Esophagus muscularis mucosa (tissue), 3 donors: Measurements from ENCODE around the gene SOX8.

Experiments
- POLR2A ChIP-seq: fragments of 450-650 bp; IDR thresholded peaks from one replicate; pipeline ENCODE4 v1.6.1; 2017; ENCODE audit warnings: antibody characterized with exemption, moderate library complexity, mild to moderate bottlenecking, low read depth
- TF ChIP-seq, protein P1 (sequence below), 3 experiments: fragments of 200-600 bp in 2 of 3; fragments of 450-650 bp in 1 of 3; sonication (generic) in 2 of 3; IDR thresholded peaks; one replicate each; pipeline ENCODE4 v1.5.1; 2017 to 2019; ENCODE audit warnings: antibody characterized with exemption in 3 of 3, mild to moderate bottlenecking in 2 of 3, moderate library complexity in 1 of 3

DNA sequence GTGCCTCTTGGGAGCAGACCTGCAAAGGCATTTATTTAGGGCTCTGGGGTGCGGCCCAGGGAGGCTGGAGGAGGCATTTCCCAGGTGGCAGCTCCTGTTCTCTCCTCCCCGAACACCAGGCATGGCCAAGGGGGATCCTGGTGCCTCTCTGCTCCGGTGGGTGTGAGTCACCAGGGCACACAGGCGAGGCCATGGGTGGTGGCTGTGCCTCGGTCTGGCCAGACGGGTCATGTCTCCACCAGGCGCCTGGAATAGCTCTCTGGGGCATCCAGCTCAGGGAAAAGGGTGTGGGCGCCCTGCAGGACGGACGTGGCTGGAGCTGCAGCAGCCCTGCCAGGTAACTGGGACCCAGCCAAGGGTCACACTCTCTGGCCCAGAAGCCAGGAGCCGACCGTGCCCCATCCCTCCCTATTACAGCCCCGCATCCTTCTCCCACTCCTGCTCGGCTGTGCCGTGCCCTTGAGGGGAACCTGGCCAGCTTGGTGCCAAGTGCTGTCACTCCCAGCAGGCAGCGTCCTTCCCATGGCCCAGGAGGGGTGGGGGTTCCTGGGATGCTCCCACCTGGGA is 25.8 kb downstream of the SOX8 start:
- TF ChIP-seq, protein P1, sequence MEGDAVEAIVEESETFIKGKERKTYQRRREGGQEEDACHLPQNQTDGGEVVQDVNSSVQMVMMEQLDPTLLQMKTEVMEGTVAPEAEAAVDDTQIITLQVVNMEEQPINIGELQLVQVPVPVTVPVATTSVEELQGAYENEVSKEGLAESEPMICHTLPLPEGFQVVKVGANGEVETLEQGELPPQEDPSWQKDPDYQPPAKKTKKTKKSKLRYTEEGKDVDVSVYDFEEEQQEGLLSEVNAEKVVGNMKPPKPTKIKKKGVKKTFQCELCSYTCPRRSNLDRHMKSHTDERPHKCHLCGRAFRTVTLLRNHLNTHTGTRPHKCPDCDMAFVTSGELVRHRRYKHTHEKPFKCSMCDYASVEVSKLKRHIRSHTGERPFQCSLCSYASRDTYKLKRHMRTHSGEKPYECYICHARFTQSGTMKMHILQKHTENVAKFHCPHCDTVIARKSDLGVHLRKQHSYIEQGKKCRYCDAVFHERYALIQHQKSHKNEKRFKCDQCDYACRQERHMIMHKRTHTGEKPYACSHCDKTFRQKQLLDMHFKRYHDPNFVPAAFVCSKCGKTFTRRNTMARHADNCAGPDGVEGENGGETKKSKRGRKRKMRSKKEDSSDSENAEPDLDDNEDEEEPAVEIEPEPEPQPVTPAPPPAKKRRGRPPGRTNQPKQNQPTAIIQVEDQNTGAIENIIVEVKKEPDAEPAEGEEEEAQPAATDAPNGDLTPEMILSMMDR (IDR thresholded peaks at IDR 0.05) = no peak
- no peak for TF ChIP-seq POLR2A
